ENCODE measurements around the gene SLCO2B1.

SLCO2B1 gene

GRCh38 chr11:75166791-75167190, 15.9 kb downstream of the SLCO2B1 start:
- H3K4me1 ChIP-seq (ENCODE audit: control insufficient read depth, insufficient read depth, low read length) = no peaks in the 10 kb centered on the region

GRCh38 chr11:75167617-75168016, 16.7 kb downstream of the SLCO2B1 start:
- no peak for DNase-seq (ENCODE audit: low read depth)

More at GRCh38 chr11:75166791-75167190, 15.9 kb downstream of the SLCO2B1 start:
- Histone ChIP-seq H3K9ac (ENCODE audit: low read length) (no peak overlapping the region), H3K27me3 (replicated peaks; ENCODE audit: control insufficient read depth, insufficient read depth, low read length) (peaks cover 64% of the 10 kb centered on the region), H3K4me3 (ENCODE audit: low read length) (no peak overlapping the region), H3K9me3 (ENCODE audit: control insufficient read depth, low read length) (peaks cover 5% of the 10 kb centered on the region), H3K36me3 (ENCODE audit: control insufficient read depth, insufficient read depth, low read length, severe bottlenecking) (no peaks in the 10 kb centered on the region)
- no peak for DNase-seq (ENCODE audit: low read depth)

GRCh38 chr11:75169101-75169885, 18.4 kb downstream of the SLCO2B1 start:
- Histone ChIP-seq H3K27me3 (replicated peaks; ENCODE audit: control insufficient read depth, insufficient read depth, low read length) (peaks cover 52% of the 10 kb centered on the region), H3K9me3 (ENCODE audit: control insufficient read depth, low read length) (no peaks in the 10 kb centered on the region), H3K9ac (ENCODE audit: low read length) (no peak overlapping the region), H3K4me3 (ENCODE audit: low read length) (no peak overlapping the region), H3K36me3 (ENCODE audit: control insufficient read depth, insufficient read depth, low read length, severe bottlenecking) (no peaks in the 10 kb centered on the region), H3K4me1 (ENCODE audit: control insufficient read depth, insufficient read depth, low read length) (peaks cover under 1% of the 10 kb centered on the region)
- DNase-seq (ENCODE audit: low read depth) = no peak

More at GRCh38 chr11:75167617-75168016, 16.7 kb downstream of the SLCO2B1 start:
- H3K9ac ChIP-seq (ENCODE audit: low read length) = no peak overlapping the region
- no peak overlapping the region for H3K4me3 ChIP-seq (ENCODE audit: low read length)
- no peaks in the 10 kb centered on the region for H3K9me3 ChIP-seq (ENCODE audit: control insufficient read depth, low read length)
- H3K27me3 ChIP-seq (replicated peaks; ENCODE audit: control insufficient read depth, insufficient read depth, low read length) = peaks cover 67% of the 10 kb centered on the region
- H3K4me1 ChIP-seq (ENCODE audit: control insufficient read depth, insufficient read depth, low read length) = no peaks in the 10 kb centered on the region
- H3K36me3 ChIP-seq (ENCODE audit: control insufficient read depth, insufficient read depth, low read length, severe bottlenecking) = no peaks in the 10 kb centered on the region

DNA sequence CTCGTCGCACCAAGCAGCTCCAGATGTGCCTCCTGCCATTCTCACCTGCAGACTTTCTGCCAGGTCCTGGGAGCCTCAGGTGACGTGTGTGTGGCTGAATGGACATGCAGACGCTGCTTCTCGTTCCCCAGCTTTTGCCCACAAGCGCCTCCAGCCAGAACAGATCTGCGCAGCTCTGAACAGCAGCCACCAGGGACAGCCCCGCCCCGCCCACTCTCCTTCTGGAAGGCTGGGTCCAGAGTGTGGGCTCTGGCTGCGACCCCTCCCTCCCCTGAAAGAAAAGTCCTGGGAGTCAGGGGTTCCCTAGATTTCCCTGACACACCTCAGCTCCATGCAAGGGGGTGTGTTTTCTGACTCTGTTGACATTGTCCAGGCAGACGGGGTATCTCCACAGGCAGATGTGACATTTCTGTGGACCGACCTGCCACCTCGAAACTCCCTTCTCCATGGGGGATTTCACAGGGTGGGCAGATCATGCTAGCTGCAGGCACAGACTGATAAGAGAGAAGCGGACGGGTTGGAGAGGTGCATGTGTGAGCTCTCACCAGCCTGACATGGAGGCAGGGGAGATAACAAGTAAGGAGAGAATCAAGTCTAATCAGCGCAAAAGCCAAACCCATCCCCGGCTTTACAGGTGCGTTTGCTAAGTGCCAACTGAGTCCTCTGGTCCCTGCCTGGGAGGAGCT, 19.8 kb downstream of the SLCO2B1 start:
- Histone ChIP-seq H3K4me3 (ENCODE audit: low read length) (no peak overlapping the region), H3K4me1 (ENCODE audit: control insufficient read depth, insufficient read depth, low read length) (peaks cover 11% of the 10 kb centered on the region), H3K36me3 (ENCODE audit: control insufficient read depth, insufficient read depth, low read length, severe bottlenecking) (no peaks in the 10 kb centered on the region), H3K9ac (ENCODE audit: low read length) (no peak overlapping the region), H3K9me3 (ENCODE audit: control insufficient read depth, low read length) (no peaks in the 10 kb centered on the region), H3K27me3 (replicated peaks; ENCODE audit: control insufficient read depth, insufficient read depth, low read length) (peaks cover 45% of the 10 kb centered on the region)
- no peak for DNase-seq (ENCODE audit: low read depth)

GRCh38 chr11:75173336-75173735, 22.4 kb downstream of the SLCO2B1 start:
- H3K27me3 ChIP-seq (replicated peaks; ENCODE audit: control insufficient read depth, insufficient read depth, low read length) = peaks cover 34% of the 10 kb centered on the region
- H3K4me3 ChIP-seq (ENCODE audit: low read length) = no peak overlapping the region
- H3K9ac ChIP-seq (ENCODE audit: low read length) = no peak overlapping the region
- H3K9me3 ChIP-seq (ENCODE audit: control insufficient read depth, low read length) = no peaks in the 10 kb centered on the region
- no peaks in the 10 kb centered on the region for H3K36me3 ChIP-seq (ENCODE audit: control insufficient read depth, insufficient read depth, low read length, severe bottlenecking)
- no peak for DNase-seq (ENCODE audit: low read depth)
- peaks cover 12% of the 10 kb centered on the region for H3K4me1 ChIP-seq (ENCODE audit: control insufficient read depth, insufficient read depth, low read length)

- Histone ChIP-seq H3K36me3 (ENCODE audit: control insufficient read depth, insufficient read depth, low read length, severe bottlenecking) (no peaks in the 10 kb centered on the region), H3K27me3 (replicated peaks; ENCODE audit: control insufficient read depth, insufficient read depth, low read length) (peaks cover 22% of the 10 kb centered on the region), H3K4me1 (ENCODE audit: control insufficient read depth, insufficient read depth, low read length) (peaks cover 12% of the 10 kb centered on the region), H3K9me3 (ENCODE audit: control insufficient read depth, low read length) (no peaks in the 10 kb centered on the region), H3K4me3 (ENCODE audit: low read length) (no peak overlapping the region), H3K9ac (ENCODE audit: low read length) (no peak overlapping the region)
- DNase-seq (ENCODE audit: low read depth) = peak; percentile 18
Measured at GRCh38 chr11:75174781-75175370, 24.0 kb downstream of the SLCO2B1 start.

DNA sequence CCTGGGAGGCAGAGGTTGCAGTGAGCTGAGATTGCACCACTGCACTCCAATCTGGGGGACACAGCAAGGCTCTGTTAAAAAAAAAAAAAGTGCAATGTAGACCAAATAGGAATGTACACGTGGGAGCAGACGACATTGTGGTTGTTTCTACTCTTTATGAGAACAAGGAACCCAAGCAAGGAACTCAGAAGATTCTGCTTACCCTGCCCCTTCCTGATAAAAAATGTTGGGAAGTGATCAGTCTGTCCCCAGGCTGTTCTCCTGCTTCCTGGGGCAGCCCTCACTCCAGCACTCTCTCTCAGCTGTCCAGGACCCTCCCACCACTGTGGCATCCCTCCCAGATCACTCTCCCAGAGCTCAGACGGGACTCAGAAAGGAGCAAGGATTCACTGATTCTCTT, 31.8 kb downstream of the SLCO2B1 start:
- no peak overlapping the region for H3K9ac ChIP-seq (ENCODE audit: low read length)
- no peak for DNase-seq (ENCODE audit: low read depth)
- H3K36me3 ChIP-seq (ENCODE audit: control insufficient read depth, insufficient read depth, low read length, severe bottlenecking) = no peaks in the 10 kb centered on the region
- H3K9me3 ChIP-seq (ENCODE audit: control insufficient read depth, low read length) = no peaks in the 10 kb centered on the region
- H3K4me3 ChIP-seq (ENCODE audit: low read length) = no peak overlapping the region
- peaks cover 17% of the 10 kb centered on the region for H3K27me3 ChIP-seq (replicated peaks; ENCODE audit: control insufficient read depth, insufficient read depth, low read length)
- peaks cover 8% of the 10 kb centered on the region for H3K4me1 ChIP-seq (ENCODE audit: control insufficient read depth, insufficient read depth, low read length)

GRCh38 chr11:75184051-75184450, 33.1 kb downstream of the SLCO2B1 start:
- H3K9ac ChIP-seq (ENCODE audit: low read length) = no peak overlapping the region
- H3K4me1 ChIP-seq (ENCODE audit: control insufficient read depth, insufficient read depth, low read length) = peaks cover 13% of the 10 kb centered on the region
- no peak for DNase-seq (ENCODE audit: low read depth)
- H3K9me3 ChIP-seq (ENCODE audit: control insufficient read depth, low read length) = no peaks in the 10 kb centered on the region
- no peaks in the 10 kb centered on the region for H3K36me3 ChIP-seq (ENCODE audit: control insufficient read depth, insufficient read depth, low read length, severe bottlenecking)
- peaks cover 17% of the 10 kb centered on the region for H3K27me3 ChIP-seq (replicated peaks; ENCODE audit: control insufficient read depth, insufficient read depth, low read length)
- no peak overlapping the region for H3K4me3 ChIP-seq (ENCODE audit: low read length)

DNA sequence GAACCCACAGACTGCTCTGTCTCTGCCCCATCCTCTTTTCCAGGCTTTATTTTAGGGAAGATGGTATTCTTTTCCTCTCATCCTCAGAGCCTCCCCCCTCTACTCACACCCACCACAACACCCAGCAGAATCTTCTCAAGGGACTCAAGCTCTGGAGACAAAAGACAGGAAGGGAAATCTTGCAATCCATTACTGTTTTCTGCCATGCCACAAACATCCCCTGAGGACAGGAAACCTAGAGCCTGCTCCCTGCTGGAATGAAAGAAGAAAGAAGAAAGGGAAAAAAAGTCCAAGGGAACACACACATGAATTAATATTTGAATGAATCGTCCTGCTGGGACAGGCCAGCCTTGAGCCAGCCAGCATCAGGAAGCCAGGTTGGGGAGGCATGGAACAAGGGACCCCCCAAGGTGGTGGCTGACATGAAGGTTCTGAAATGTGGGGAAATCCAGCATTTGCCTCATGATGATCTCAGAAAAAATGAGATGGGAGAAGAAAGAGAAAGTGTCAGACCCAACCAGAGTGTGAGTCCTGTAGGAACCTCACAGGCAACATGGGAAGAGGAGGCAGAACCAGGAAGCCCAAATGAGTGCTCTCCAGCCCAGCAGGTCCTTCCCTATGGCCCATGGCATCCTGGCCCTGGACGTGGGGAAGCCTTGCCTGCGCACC, 34.0 kb downstream of the SLCO2B1 start:
- no peak overlapping the region for H3K9ac ChIP-seq (ENCODE audit: low read length)
- H3K27me3 ChIP-seq (replicated peaks; ENCODE audit: control insufficient read depth, insufficient read depth, low read length) = peaks cover 17% of the 10 kb centered on the region
- peaks cover 21% of the 10 kb centered on the region for H3K4me1 ChIP-seq (ENCODE audit: control insufficient read depth, insufficient read depth, low read length)
- H3K4me3 ChIP-seq (ENCODE audit: low read length) = no peak overlapping the region
- DNase-seq (ENCODE audit: low read depth) = no peak
- H3K9me3 ChIP-seq (ENCODE audit: control insufficient read depth, low read length) = no peaks in the 10 kb centered on the region
- H3K36me3 ChIP-seq (ENCODE audit: control insufficient read depth, insufficient read depth, low read length, severe bottlenecking) = no peaks in the 10 kb centered on the region

GRCh38 chr11:75185866-75186265, 35.0 kb downstream of the SLCO2B1 start:
- H3K4me3 ChIP-seq (ENCODE audit: low read length) = no peak overlapping the region
- H3K9ac ChIP-seq (ENCODE audit: low read length) = no peak overlapping the region
- DNase-seq (ENCODE audit: low read depth) = no peak
- H3K4me1 ChIP-seq (ENCODE audit: control insufficient read depth, insufficient read depth, low read length) = peaks cover 28% of the 10 kb centered on the region
- no peaks in the 10 kb centered on the region for H3K9me3 ChIP-seq (ENCODE audit: control insufficient read depth, low read length)
- peaks cover 17% of the 10 kb centered on the region for H3K27me3 ChIP-seq (replicated peaks; ENCODE audit: control insufficient read depth, insufficient read depth, low read length)
- no peaks in the 10 kb centered on the region for H3K36me3 ChIP-seq (ENCODE audit: control insufficient read depth, insufficient read depth, low read length, severe bottlenecking)

DNA sequence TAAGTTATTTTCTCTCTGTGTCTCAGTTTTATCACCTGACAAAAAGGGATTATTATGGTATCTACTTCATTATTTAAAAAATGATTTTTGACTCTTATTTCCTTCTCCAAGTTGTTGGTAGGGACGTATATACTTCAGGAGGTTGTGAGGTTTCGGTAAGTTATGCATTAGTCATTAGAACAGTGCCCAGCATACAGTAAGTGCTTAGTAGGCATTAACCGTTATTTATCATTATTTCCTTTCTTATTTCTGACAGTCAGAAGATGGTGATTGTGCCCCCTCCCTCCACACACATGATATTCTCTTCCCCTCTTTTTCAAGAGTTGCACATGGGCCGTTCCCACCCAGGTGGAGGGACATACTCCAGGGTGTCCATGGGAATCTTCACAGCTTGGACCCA, 36.1 kb downstream of the SLCO2B1 start:
- Histone ChIP-seq H3K9me3 (ENCODE audit: control insufficient read depth, low read length) (no peaks in the 10 kb centered on the region), H3K27me3 (replicated peaks; ENCODE audit: control insufficient read depth, insufficient read depth, low read length) (peaks cover 20% of the 10 kb centered on the region), H3K4me3 (ENCODE audit: low read length) (no peak overlapping the region), H3K4me1 (ENCODE audit: control insufficient read depth, insufficient read depth, low read length) (peaks cover 22% of the 10 kb centered on the region), H3K36me3 (ENCODE audit: control insufficient read depth, insufficient read depth, low read length, severe bottlenecking) (no peaks in the 10 kb centered on the region), H3K9ac (ENCODE audit: low read length) (no peak overlapping the region)
- no peak for DNase-seq (ENCODE audit: low read depth)
